Measurements from ENCODE around the gene TSPY3. TPM values are rescaled to one million over a fixed set of nuclear protein-coding genes. Genes with fewer than 3 reads are reported as not detected.
"Not testable (repeated sequence)": the region's sequence is repeated elsewhere in the genome, so short reads cannot be mapped to it uniquely, and the experiment has no call there.

TSPY3 gene
- total RNA-seq = not detected

GRCh38 chrY:9398121-9398520 lies at the start of gene TSPY3:
Gene TSPY3, plus strand, starts transcription at chrY:9398421. Its CDS starts 46 bp downstream, at chrY:9398467.
- DNase-seq = not testable (repeated sequence)

- DNase-seq = not testable (repeated sequence)
These were observed 40.7 kb upstream of the TSPY3 start, which contains the start of gene TSPY8 for GRCh38 chrY:9357497-9357896. Gene TSPY8, plus strand, starts transcription at chrY:9357797. Its CDS starts 46 bp downstream, at chrY:9357843.

GRCh38 chrY:9396527-9396926 lies 1.7 kb upstream of the TSPY3 start:
- not testable (repeated sequence) for DNase-seq

Other genes starting within 250 kb of the TSPY3 start
- not detected for gene TSPY4, start 61.0 kb upstream of the TSPY3 start, total RNA-seq
- not detected for gene TSPY8, start 40.6 kb upstream of the TSPY3 start, total RNA-seq
- not detected for gene TSPY1, start 68.5 kb downstream of the TSPY3 start, total RNA-seq
- gene TSPY9, start 88.8 kb downstream of the TSPY3 start, total RNA-seq = not detected
- gene TSPY10, start 129.5 kb downstream of the TSPY3 start, total RNA-seq = not detected

All from occipital lobe (tissue), 2 donors.